ENCODE results near the gene DXO. TPM values are rescaled to one million over a fixed set of nuclear protein-coding genes. Genes with fewer than 3 reads are reported as not detected.

The DXO gene
- polyA plus RNA-seq, 1 donor from 2014 or later: 20.0 TPM

- TF ChIP-seq SMC3 (conservative IDR thresholded peaks at IDR 0.05; ENCODE audit: poor library complexity) (no peak), CTCF (IDR thresholded peaks at IDR 0.05; ENCODE audit: poor library complexity, severe bottlenecking) (no peak), EZH2 (IDR thresholded peaks at IDR 0.05; ENCODE audit: borderline replicate concordance, insufficient read depth, low read length, poor library complexity, severe bottlenecking) (no peak)
- H3K36me3 ChIP-seq (ENCODE audit: insufficient read depth, low read length): no peaks in the 10 kb centered on the region
Observed at GRCh38 chr6:31966997-31967925, 4.7 kb downstream of the DXO start.

GRCh38 chr6:31966506-31966905 is 5.4 kb downstream of the DXO start:
- Histone ChIP-seq H3K27me3 (ENCODE audit: insufficient read depth, low read depth, low read length) (no peaks in the 10 kb centered on the region), H3K4me3 (ENCODE audit: low read length) (no peak overlapping the region), H3K4me2 (ENCODE audit: low read length) (no peak overlapping the region), H3K9me2 (ENCODE audit: insufficient read depth, low read length) (no peaks in the 10 kb centered on the region), H3K27ac (ENCODE audit: low read length) (no peak overlapping the region), H4K20me1 (ENCODE audit: insufficient read depth) (no peaks in the 10 kb centered on the region), H3F3A (ENCODE audit: insufficient read depth, low read length, poor library complexity, severe bottlenecking) (no peaks in the 10 kb centered on the region), H3K9ac (ENCODE audit: low read length) (no peak overlapping the region), H3K9me3 (ENCODE audit: low read length) (no peaks in the 10 kb centered on the region), H2AFZ (ENCODE audit: low read depth, low read length) (no peak overlapping the region), H3K36me3 (ENCODE audit: insufficient read depth, low read length) (no peaks in the 10 kb centered on the region), H3K79me2 (replicated peaks; ENCODE audit: insufficient read depth, low read length) (peaks cover 5% of the 10 kb centered on the region)
- TF ChIP-seq RAD21 (conservative IDR thresholded peaks at IDR 0.05) (no peak), EZH2 (IDR thresholded peaks at IDR 0.05; ENCODE audit: borderline replicate concordance, insufficient read depth, low read length, poor library complexity, severe bottlenecking) (no peak), EP300 (conservative IDR thresholded peaks at IDR 0.05; ENCODE audit: poor library complexity, severe bottlenecking) (no peak), CTCF (IDR thresholded peaks at IDR 0.05; ENCODE audit: poor library complexity, severe bottlenecking) (no peak), POLR2AphosphoS5 (IDR thresholded peaks at IDR 0.05) (no peak), MXI1 (conservative IDR thresholded peaks at IDR 0.05; ENCODE audit: poor library complexity, severe bottlenecking) (no peak), REST (IDR thresholded peaks at IDR 0.05; ENCODE audit: borderline replicate concordance) (no peak), TAF1 (IDR thresholded peaks at IDR 0.05; ENCODE audit: low read depth) (no peak), SMC3 (conservative IDR thresholded peaks at IDR 0.05; ENCODE audit: poor library complexity) (no peak)

More at GRCh38 chr6:31966997-31967925, 4.7 kb downstream of the DXO start:
- H4K20me1 ChIP-seq (ENCODE audit: insufficient read depth): no peaks in the 10 kb centered on the region
- no peaks in the 10 kb centered on the region for H3K9me2 ChIP-seq (ENCODE audit: insufficient read depth, low read length)
- H3K9ac ChIP-seq (ENCODE audit: low read length): no peak overlapping the region
- no peaks in the 10 kb centered on the region for H3K27me3 ChIP-seq (ENCODE audit: insufficient read depth, low read depth, low read length)
- peaks cover 5% of the 10 kb centered on the region for H3K79me2 ChIP-seq (replicated peaks; ENCODE audit: insufficient read depth, low read length)
- no peak overlapping the region for H2AFZ ChIP-seq (ENCODE audit: low read depth, low read length)
- H3K4me3 ChIP-seq (ENCODE audit: low read length): no peak overlapping the region
- no peak overlapping the region for H3K27ac ChIP-seq (ENCODE audit: low read length)
- H3K9me3 ChIP-seq (ENCODE audit: low read length): no peaks in the 10 kb centered on the region
- no peaks in the 10 kb centered on the region for H3F3A ChIP-seq (ENCODE audit: insufficient read depth, low read length, poor library complexity, severe bottlenecking)
- H3K4me2 ChIP-seq (ENCODE audit: low read length): no peak overlapping the region

Data from neural cell (in vitro differentiated cells).